ENCODE measurements around the gene CFAP119. TPM values are rescaled to one million over a fixed set of nuclear protein-coding genes. Genes with fewer than 3 reads are reported as not detected.

Gene CFAP119
- total and polyA plus RNA-seq, 7 experiments from 2014 or later = 0.41 to 5.9 (median 2.8) TPM

DNA sequence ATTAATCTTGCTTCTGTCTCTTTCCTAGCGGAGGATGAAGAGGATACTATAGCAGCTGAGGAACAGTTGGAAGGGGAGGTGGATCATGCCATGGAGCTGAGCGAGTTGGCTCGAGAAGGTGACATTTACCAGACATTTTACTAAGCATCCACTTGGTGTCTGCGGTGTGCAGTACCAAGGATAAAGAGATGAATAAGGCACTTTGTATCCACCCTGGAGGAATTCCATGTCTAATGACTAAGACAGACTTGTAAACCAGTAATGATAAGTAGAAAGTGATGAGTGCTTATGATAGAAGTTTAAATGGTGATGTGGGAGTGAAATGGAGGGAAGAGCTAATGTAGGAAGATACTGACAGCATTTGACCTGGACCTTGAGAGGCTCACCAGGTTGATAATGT is 50.9 kb downstream of the CFAP119 start:
- peaks cover 55 to 96% (median 66%) of the 10 kb centered on the region in 3 experiments for H3K36me3 ChIP-seq (ENCODE audit: control insufficient read depth in 2 of 3, insufficient read depth in 3 of 3, low read length in 3 of 3)
- intact Hi-C loops (cut with micrococcal nuclease) = no loop called here
- Mint-ChIP-seq H3K4me1 (peaks cover 15 to 25% (median 21%) of the 10 kb centered on the region in 7 donors), H3K36me3 (peaks cover 41 to 68% (median 61%) of the 10 kb centered on the region in 5 donors), H3K27ac (peak overlapping the region in 3 of 9 donors; percentile 27 to 55 (median 40)), H3K9me3 (peaks cover 0 to 3% (median 0%) of the 10 kb centered on the region in 11 donors), H3K27me3 (no peaks in the 10 kb centered on the region), H3K4me3 (no peak overlapping the region)
- DNase-seq (no peak), ATAC-seq (no peak)
- POLR2A ChIA-PET = interaction anchor here (1.3 kb wide), 1 partner anchor 12 kb away, joined by 5 read pairs; the partner anchor contains the start of gene SRCAP
- no peaks in the 10 kb centered on the region for H3K9me3 ChIP-seq (ENCODE audit: control insufficient read depth in 2 of 3, low read length in 3 of 3)
- no peaks in the 10 kb centered on the region for H3K27me3 ChIP-seq (ENCODE audit: control insufficient read depth in 2 of 2, insufficient read depth in 2 of 2, low read length in 2 of 2)
- peaks cover 0 to 15% of the 10 kb centered on the region in 2 donors for H3K4me1 ChIP-seq (ENCODE audit: control insufficient read depth in 2 of 2, insufficient read depth in 2 of 2, low read length in 2 of 2)
- CTCF ChIA-PET = interaction anchor here (0.6 kb wide), 1 partner anchor 210 kb away, joined by 3 read pairs; no protein-coding TSS in a partner anchor
- H3K27ac ChIP-seq (ENCODE audit: low read depth, low read length) = no peak overlapping the region
- H3K4me3 ChIP-seq (ENCODE audit: low read length) = no peak overlapping the region

Other genes with a start within 250 kb of the CFAP119 start
- gene ZNF768, start 235.5 kb downstream of the CFAP119 start, total RNA-seq = 1 to 10 TPM; 6.0 to 8.5 (median 7.3) TPM
- gene ZNF768, start 235.5 kb downstream of the CFAP119 start, polyA plus RNA-seq = 1 to 10 TPM; 1.6 to 2.4 TPM
- gene ZNF747, start 227.2 kb downstream of the CFAP119 start, total RNA-seq = 10 to 100 TPM in 4 of 5 experiments, 1 to 10 TPM in 1; 9.1 to 17.4 (median 13.8) TPM
- gene ZNF747, start 227.2 kb downstream of the CFAP119 start, polyA plus RNA-seq = 10 to 100 TPM in 1 of 2 donors, 1 to 10 TPM in 1; 8.9 to 11.7 TPM
- 10 to 100 TPM; 11.9 to 20.9 (median 19.3) TPM for gene ZNF764, start 203.7 kb downstream of the CFAP119 start, total RNA-seq
- gene ZNF764, start 203.7 kb downstream of the CFAP119 start, polyA plus RNA-seq = 1 to 10 TPM; 4.5 to 6.8 TPM
- 10 to 100 TPM in 4 of 5 experiments, 1 to 10 TPM in 1; 8.8 to 24.3 (median 16.3) TPM for gene ZNF688, start 190.3 kb downstream of the CFAP119 start, total RNA-seq
- gene ZNF688, start 190.3 kb downstream of the CFAP119 start, polyA plus RNA-seq = 10 to 100 TPM; 29.7 to 33.2 TPM
- gene ZNF785, start 176.4 kb downstream of the CFAP119 start, total RNA-seq = 10 to 100 TPM; 10.2 to 37.1 (median 21.4) TPM
- 1 to 10 TPM; 2.6 to 4.4 TPM for gene ZNF785, start 176.4 kb downstream of the CFAP119 start, polyA plus RNA-seq
- gene ZNF689, start 151.7 kb downstream of the CFAP119 start, total RNA-seq = 10 to 100 TPM in 4 of 5 experiments, 1 to 10 TPM in 1; 6.8 to 14.6 (median 12.4) TPM
- 10 to 100 TPM; 11.5 to 15.6 TPM for gene ZNF689, start 151.7 kb downstream of the CFAP119 start, polyA plus RNA-seq
- gene PRR14, start 111.1 kb downstream of the CFAP119 start, total RNA-seq = 10 to 100 TPM; 57.6 to 91.9 (median 82.5) TPM
- gene PRR14, start 111.1 kb downstream of the CFAP119 start, polyA plus RNA-seq = 10 to 100 TPM; 13.3 to 20.9 TPM
- 100 to 1,000 TPM; 143 to 174 (median 164) TPM for gene FBRS, start 103.6 kb downstream of the CFAP119 start, total RNA-seq
- 1 to 10 TPM; 2.6 to 5.0 TPM for gene FBRS, start 103.6 kb downstream of the CFAP119 start, polyA plus RNA-seq
- gene SRCAP, start 62.9 kb downstream of the CFAP119 start, total RNA-seq = 100 to 1,000 TPM in 2 of 5 experiments, 10 to 100 TPM in 3; 82.6 to 111 (median 97.5) TPM
- 10 to 100 TPM; 11.8 to 40.5 TPM for gene SRCAP, start 62.9 kb downstream of the CFAP119 start, polyA plus RNA-seq
- gene PHKG2, start 13.6 kb downstream of the CFAP119 start, total RNA-seq = 10 to 100 TPM; 33.2 to 57.8 (median 46.7) TPM
- gene PHKG2, start 13.6 kb downstream of the CFAP119 start, polyA plus RNA-seq = 10 to 100 TPM; 37.2 to 43.5 TPM
- 100 to 1,000 TPM in 3 of 5 experiments, 10 to 100 TPM in 2; 68.7 to 122 (median 114) TPM for gene RNF40, start 260 bp upstream of the CFAP119 start, total RNA-seq
- gene RNF40, start 260 bp upstream of the CFAP119 start, polyA plus RNA-seq = 10 to 100 TPM; 19.4 to 50.7 TPM
- gene ZNF629, start 25.1 kb upstream of the CFAP119 start, total RNA-seq = 10 to 100 TPM in 1 of 5 experiments, 1 to 10 TPM in 4; 2.4 to 11.1 (median 4.2) TPM
- gene ZNF629, start 25.1 kb upstream of the CFAP119 start, polyA plus RNA-seq = 1 to 10 TPM in 1 of 2 donors, under 1 TPM in 1; 0.66 to 3.1 TPM
- 10 to 100 TPM; 17.2 to 23.7 (median 22.7) TPM for gene BCL7C, start 132.0 kb upstream of the CFAP119 start, total RNA-seq
- 10 to 100 TPM; 28.4 to 31.4 TPM for gene BCL7C, start 132.0 kb upstream of the CFAP119 start, polyA plus RNA-seq
- under 1 TPM in 4 of 5 experiments, not detected in 1; 0.17 to 0.54 (median 0.40) TPM for gene CTF1, start 134.6 kb upstream of the CFAP119 start, total RNA-seq
- gene CTF1, start 134.6 kb upstream of the CFAP119 start, polyA plus RNA-seq = not detected
- gene FBXL19, start 161.5 kb upstream of the CFAP119 start, total RNA-seq = 10 to 100 TPM; 11.1 to 26.8 (median 17.0) TPM
- gene FBXL19, start 161.5 kb upstream of the CFAP119 start, polyA plus RNA-seq = under 1 TPM; 0.08 to 0.16 TPM
- 10 to 100 TPM in 4 of 5 experiments, 1 to 10 TPM in 1; 6.0 to 29.8 (median 18.4) TPM for gene ORAI3, start 187.0 kb upstream of the CFAP119 start, total RNA-seq
- 10 to 100 TPM; 10.3 to 17.8 TPM for gene ORAI3, start 187.0 kb upstream of the CFAP119 start, polyA plus RNA-seq
- 10 to 100 TPM; 27.0 to 47.2 (median 36.8) TPM for gene SETD1A, start 195.7 kb upstream of the CFAP119 start, total RNA-seq
- gene SETD1A, start 195.7 kb upstream of the CFAP119 start, polyA plus RNA-seq = 1 to 10 TPM; 1.3 to 2.5 TPM
- gene HSD3B7, start 223.1 kb upstream of the CFAP119 start, total RNA-seq = 1 to 10 TPM in 4 of 5 experiments, under 1 TPM in 1; 0.66 to 7.0 (median 3.3) TPM
- under 1 TPM in 1 of 2 donors, not detected in 1; 0.08 TPM for gene HSD3B7, start 223.1 kb upstream of the CFAP119 start, polyA plus RNA-seq
- gene STX1B, start 248.6 kb upstream of the CFAP119 start, total RNA-seq = 1 to 10 TPM; 1.7 to 5.2 (median 4.2) TPM
- gene STX1B, start 248.6 kb upstream of the CFAP119 start, polyA plus RNA-seq = under 1 TPM; 0.37 to 0.51 TPM